ENCODE data around the gene CXCR1. TPM values are rescaled to one million over a fixed set of nuclear protein-coding genes. Genes with fewer than 3 reads are reported as not detected.

The CXCR1 gene
- total RNA-seq, 4 donors from 2014 or later = 1.8 TPM; not detected in 3

GRCh38 chr2:218162814-218163213 is 3.9 kb downstream of the CXCR1 start:
- no peak overlapping the region for H3K4me3 ChIP-seq
- H3K9me3 ChIP-seq = peaks cover 0 to 2% (median 0%) of the 10 kb centered on the region in 3 donors
- H3K27me3 ChIP-seq = peaks cover 18% of the 10 kb centered on the region
- ATAC-seq = no peak
- H3K4me1 ChIP-seq = no peaks in the 10 kb centered on the region
- 100% methylated on average over 1 of the region's 1 CpG; no CpG with 5 or more reads in 1 of the 2 donors for WGBS, 2 donors (ENCODE audit: low coverage in 1 of 2)
- H3K27ac ChIP-seq = no peak overlapping the region
- no peaks in the 10 kb centered on the region for H3K36me3 ChIP-seq
- no peak for TF ChIP-seq POLR2A (IDR thresholded peaks at IDR 0.05)

- no peak for ATAC-seq
- Histone ChIP-seq H3K27ac (no peak overlapping the region), H3K4me1 (no peaks in the 10 kb centered on the region), H3K36me3 (no peaks in the 10 kb centered on the region), H3K27me3 (peaks cover 21% of the 10 kb centered on the region), H3K4me3 (no peak overlapping the region), H3K9me3 (peaks cover 0 to 5% (median 0%) of the 10 kb centered on the region in 3 donors)
- WGBS, 2 donors (ENCODE audit: low coverage in 1 of 2) = 73 to 95% methylated on average over 1 to 2 of the region's 2 CpGs
- TF ChIP-seq CTCF (IDR thresholded peaks at IDR 0.05) = no peak
- no peak for TF ChIP-seq EP300 (IDR thresholded peaks at IDR 0.05)
- no peak for TF ChIP-seq POLR2AphosphoS5 (IDR thresholded peaks at IDR 0.05)
- TF ChIP-seq POLR2A (IDR thresholded peaks at IDR 0.05) = no peak
These were observed 5.1 kb downstream of the CXCR1 start for GRCh38 chr2:218161644-218162043.

GRCh38 chr2:218155953-218156479 is 10.7 kb downstream of the CXCR1 start:
- Histone ChIP-seq H3K9me3 (peaks cover 0 to 5% (median 0%) of the 10 kb centered on the region in 3 donors), H3K36me3 (no peaks in the 10 kb centered on the region), H3K4me1 (no peaks in the 10 kb centered on the region), H3K27me3 (peaks cover 5% of the 10 kb centered on the region), H3K4me3 (no peak overlapping the region), H3K27ac (no peak overlapping the region)
- ATAC-seq = no peak
- TF ChIP-seq CTCF (IDR thresholded peaks at IDR 0.05) = no peak
- TF ChIP-seq POLR2A (IDR thresholded peaks at IDR 0.05) = no peak
- TF ChIP-seq POLR2AphosphoS5 (IDR thresholded peaks at IDR 0.05) = no peak
- TF ChIP-seq EP300 (IDR thresholded peaks at IDR 0.05) = no peak
- WGBS, 2 donors (ENCODE audit: low coverage in 1 of 2) = 83 to 86% methylated on average over 5 of the region's 7 CpGs

GRCh38 chr2:218152777-218153176 is 14.0 kb downstream of the CXCR1 start:
- peaks cover 0 to 3% (median 0%) of the 10 kb centered on the region in 3 donors for H3K9me3 ChIP-seq
- peaks cover 8% of the 10 kb centered on the region for H3K27me3 ChIP-seq
- WGBS, 2 donors (ENCODE audit: low coverage in 1 of 2) = 80% methylated on average over 1 of the region's 1 CpG; no CpG with 5 or more reads in 1 of the 2 donors
- no peak for ATAC-seq
- no peaks in the 10 kb centered on the region for H3K36me3 ChIP-seq
- TF ChIP-seq CTCF (IDR thresholded peaks at IDR 0.05) (no peak), POLR2A (IDR thresholded peaks at IDR 0.05) (no peak), EP300 (IDR thresholded peaks at IDR 0.05) (no peak)
- no peak overlapping the region for H3K4me3 ChIP-seq
- no peaks in the 10 kb centered on the region for H3K4me1 ChIP-seq
- no peak overlapping the region for H3K27ac ChIP-seq

GRCh38 chr2:218152172-218152571 is 14.6 kb downstream of the CXCR1 start:
- Histone ChIP-seq H3K4me1 (no peaks in the 10 kb centered on the region), H3K36me3 (no peaks in the 10 kb centered on the region), H3K27me3 (peaks cover 5% of the 10 kb centered on the region), H3K27ac (no peak overlapping the region), H3K9me3 (no peaks in the 10 kb centered on the region), H3K4me3 (no peak overlapping the region)
- no peak for TF ChIP-seq POLR2A (IDR thresholded peaks at IDR 0.05)
- no peak for TF ChIP-seq EP300 (IDR thresholded peaks at IDR 0.05)
- no peak for TF ChIP-seq POLR2AphosphoS5 (IDR thresholded peaks at IDR 0.05)
- TF ChIP-seq CTCF (IDR thresholded peaks at IDR 0.05) = no peak
- 87 to 90% methylated on average over 6 to 8 of the region's 8 CpGs for whole genome bisulfite sequencing, 2 donors (ENCODE audit: low coverage in 1 of 2)
- no peak for ATAC-seq

Measured in gastroesophageal sphincter (tissue), 4 donors.